B cell (primary cell): ENCODE measurements around the gene CHST14. TPM values are rescaled to one million over a fixed set of nuclear protein-coding genes. Genes with fewer than 3 reads are reported as not detected.

Source experiments
- ATAC-seq: fragments of 200-7000 bp; cut with Tn5 transposase; one replicate; pipeline ENCODE4 v1.10.0; 2021; ENCODE audit warnings: low read depth, mild to moderate bottlenecking, moderate number of reproducible peaks, moderate library complexity
- CTCF ChIA-PET: fragments of 350-600 bp; sonication (Branson Sonifier 250); formaldehyde crosslinking; loops from one replicate; lab custom pipeline; 2021; ENCODE audit warnings: antibody characterized with exemption, inconsistent platforms; lab: Charles Lee
- POLR2A ChIA-PET: fragments of 350-600 bp; sonication (Branson Sonifier 250); formaldehyde crosslinking; loops from one replicate; lab custom pipeline; 2021; ENCODE audit warnings: antibody characterized with exemption; lab: Charles Lee
- DNase-seq: peaks from one replicate; pipeline ENCODE4 v3.0.0; 2013
- H2AFZ ChIP-seq: 2 replicates; pipeline ENCODE4 v1.6.1; 2012; ENCODE audit warnings: mild to moderate bottlenecking, low read depth, low read length; ENCODE audit not compliant: insufficient read depth, poor library complexity, severe bottlenecking
- H3K27ac ChIP-seq, 2 donors: 1 replicate in 1 of 2; 2 replicates in 1 of 2; pipeline ENCODE4 v1.5.1; 2012 to 2013; ENCODE audit warnings: low read length in 2 of 2, mild to moderate bottlenecking in 2 of 2, moderate library complexity in 1 of 2
- H3K27me3 ChIP-seq, 4 experiments: fragments of 200-600 bp in 1 of 4; sonication (generic) in 1 of 4; replicated peaks in 1 of 4; 1 replicate in 2 of 4; 2 replicates in 2 of 4; pipeline versions ENCODE4 v1.6.1 to v1.7.0; 2013 to 2016; ENCODE audit warnings: low read length in 3 of 4, mild to moderate bottlenecking in 2 of 4, mixed read lengths in 1 of 4, moderate library complexity in 1 of 4; ENCODE audit not compliant: insufficient read depth in 4 of 4, control insufficient read depth in 3 of 4; ENCODE audit errors: control extremely low read depth in 1 of 4
- H3K36me3 ChIP-seq, 2 experiments: replicated peaks in 1 of 2; 1 replicate in 1 of 2; 2 replicates in 1 of 2; pipeline versions ENCODE4 v1.6.1 to v1.7.1; 2013; ENCODE audit warnings: low read length in 1 of 2; ENCODE audit not compliant: insufficient read depth in 2 of 2, control insufficient read depth in 1 of 2; ENCODE audit errors: control extremely low read depth in 1 of 2, extremely low read depth in 1 of 2
- H3K4me1 ChIP-seq, 2 donors: fragments of 200-600 bp in 1 of 2; sonication (generic) in 1 of 2; 1 replicate in 1 of 2; 2 replicates in 1 of 2; pipeline versions ENCODE4 v1.5.1 to v1.6.1; 2013 to 2017; ENCODE audit warnings: low read length in 2 of 2; ENCODE audit not compliant: control insufficient read depth in 2 of 2, insufficient read depth in 2 of 2
- H3K4me2 ChIP-seq: replicated peaks from 2 replicates; pipeline ENCODE3; 2012; ENCODE audit warnings: mild to moderate bottlenecking, low read depth, low read length; ENCODE audit not compliant: poor library complexity, severe bottlenecking
- H3K4me3 ChIP-seq, 5 experiments: fragments of 200-600 bp in 1 of 5; sonication (generic) in 1 of 5; 1 replicate in 3 of 5; 2 replicates in 2 of 5; pipeline versions ENCODE4 v1.5.1 to v1.7.0; 2011 to 2016; ENCODE audit warnings: low read length in 4 of 5, mild to moderate bottlenecking in 4 of 5, low read depth in 2 of 5, control low read depth in 1 of 5, moderate library complexity in 1 of 5; ENCODE audit not compliant: insufficient read depth in 1 of 5; ENCODE audit errors: control extremely low read depth in 1 of 5, extremely low read depth in 1 of 5
- H3K79me2 ChIP-seq: fragments of 200-600 bp; sonication (generic); one replicate; pipeline ENCODE4 v1.6.0; 2016; ENCODE audit warnings: low read length; ENCODE audit not compliant: control insufficient read depth, insufficient read depth
- H3K9ac ChIP-seq: fragments of 200-600 bp; sonication (generic); 2 replicates; pipeline ENCODE4 v1.6.1; 2017; ENCODE audit warnings: mild to moderate bottlenecking, low read length, moderate library complexity
- H3K9me3 ChIP-seq, 3 donors: one replicate each; pipeline versions ENCODE4 v1.6.1 to v1.7.1; 2013; ENCODE audit warnings: low read length in 2 of 3; ENCODE audit not compliant: control insufficient read depth in 2 of 3, insufficient read depth in 1 of 3; ENCODE audit errors: control extremely low read depth in 1 of 3
- H4K20me1 ChIP-seq: 2 replicates; pipeline ENCODE4 v1.6.0; 2012; ENCODE audit warnings: mild to moderate bottlenecking, low read length; ENCODE audit not compliant: insufficient read depth, control insufficient read depth, poor library complexity, severe bottlenecking
- H3K27ac Mint-ChIP-seq: one replicate; pipeline ENCODE4 v1.8.0; 2021; ENCODE audit warnings: mixed read lengths
- H3K27me3 Mint-ChIP-seq: one replicate; pipeline ENCODE4 v1.8.0; 2021; ENCODE audit warnings: mixed read lengths
- H3K4me1 Mint-ChIP-seq: one replicate; pipeline ENCODE4 v1.8.0; 2021; ENCODE audit warnings: mixed read lengths
- H3K4me3 Mint-ChIP-seq: one replicate; pipeline ENCODE4 v1.8.0; 2021; ENCODE audit warnings: mixed read lengths
- H3K9me3 Mint-ChIP-seq: one replicate; pipeline ENCODE4 v1.8.0; 2022; ENCODE audit warnings: mixed read lengths; ENCODE audit not compliant: insufficient read depth
- EZH2 ChIP-seq: IDR thresholded peaks from 2 replicates; pipeline ENCODE4 v1.6.1; 2012; ENCODE audit warnings: borderline replicate concordance, low read depth, mild to moderate bottlenecking, moderate library complexity, low read length; ENCODE audit not compliant: insufficient read depth, poor library complexity, severe bottlenecking
- WGBS: methylation state at CpG from one replicate; pipeline ENCODE4 v1.1.5; 2013; ENCODE audit warnings: missing lambda C conversion rate; ENCODE audit not compliant: insufficient coverage; 5-methylcytosine and 5-hydroxymethylcytosine counted together
- intact Hi-C: fragments of 100-400 bp; cut with micrococcal nuclease; formaldehyde crosslinking; loops from one replicate; pipeline ENCODE4 v1.10.0; 2022
- polyA plus RNA-seq: library from polyadenylated mRNA; depleted of rRNA; stranded (reverse); fragments of >200 nt; gene quantifications from 2 replicates; pipeline ENCODE4 v1.2.3, GENCODE V29; 2012
- total RNA-seq, 2 donors: library from RNA; stranded (reverse); fragments of 120-200 nt in 1 of 2; gene quantifications; 1 replicate in 1 of 2; 2 replicates in 1 of 2; pipeline versions ENCODE4 v1.2.3 to v1.2.4, GENCODE V29; 2013 to 2022
- TF ChIP-seq, protein P1 (sequence below): fragments of 200-600 bp; IDR thresholded peaks from one replicate; pipeline ENCODE4 v1.8.0; 2022; ENCODE audit warnings: antibody characterized with exemption, mild to moderate bottlenecking

CHST14 gene
- total and polyA plus RNA-seq, 2 donors (not counting 1 experiment from before 2014, with no cell fraction given): 5.7 to 16.7 TPM

DNA sequence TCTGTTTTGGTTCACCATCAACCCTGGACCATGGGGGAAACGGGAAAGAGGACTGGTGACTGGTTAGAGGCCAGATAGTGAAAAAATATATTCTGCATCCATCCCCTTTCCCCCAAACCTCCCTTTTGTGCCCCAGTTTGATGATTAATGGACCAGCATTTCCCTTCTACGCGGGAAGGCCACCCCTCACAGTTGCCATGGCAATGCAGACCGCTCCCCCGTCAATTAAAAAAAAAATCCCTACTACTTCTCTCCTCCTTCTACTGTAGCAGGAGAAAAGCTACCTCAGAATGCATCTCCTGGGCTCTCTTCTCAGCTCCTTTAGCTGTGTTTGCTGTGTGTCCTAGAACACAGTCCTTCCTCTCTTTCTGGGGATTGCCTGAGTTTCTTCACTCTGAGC is 26.0 kb upstream of the CHST14 start:
- Histone ChIP-seq H2AFZ (no peak overlapping the region), H3K27ac (no peak overlapping the region), H3K4me1 (peaks cover 14 to 19% of the 10 kb centered on the region in 2 donors), H3K79me2 (peaks cover 80% of the 10 kb centered on the region), H3K27me3 (no peaks in the 10 kb centered on the region), H3K4me3 (no peak overlapping the region), H3K9me3 (no peaks in the 10 kb centered on the region), H3K9ac (no peak overlapping the region), H4K20me1 (peaks cover 73% of the 10 kb centered on the region), H3K36me3 (peaks cover 0 to 4% of the 10 kb centered on the region in 2 experiments), H3K4me2 (no peak overlapping the region)
- H3K27me3 Mint-ChIP-seq: no peaks in the 10 kb centered on the region
- DNase-seq (no peak), ATAC-seq (no peak)
- no peak for TF ChIP-seq EZH2
- TF ChIP-seq, protein P1, sequence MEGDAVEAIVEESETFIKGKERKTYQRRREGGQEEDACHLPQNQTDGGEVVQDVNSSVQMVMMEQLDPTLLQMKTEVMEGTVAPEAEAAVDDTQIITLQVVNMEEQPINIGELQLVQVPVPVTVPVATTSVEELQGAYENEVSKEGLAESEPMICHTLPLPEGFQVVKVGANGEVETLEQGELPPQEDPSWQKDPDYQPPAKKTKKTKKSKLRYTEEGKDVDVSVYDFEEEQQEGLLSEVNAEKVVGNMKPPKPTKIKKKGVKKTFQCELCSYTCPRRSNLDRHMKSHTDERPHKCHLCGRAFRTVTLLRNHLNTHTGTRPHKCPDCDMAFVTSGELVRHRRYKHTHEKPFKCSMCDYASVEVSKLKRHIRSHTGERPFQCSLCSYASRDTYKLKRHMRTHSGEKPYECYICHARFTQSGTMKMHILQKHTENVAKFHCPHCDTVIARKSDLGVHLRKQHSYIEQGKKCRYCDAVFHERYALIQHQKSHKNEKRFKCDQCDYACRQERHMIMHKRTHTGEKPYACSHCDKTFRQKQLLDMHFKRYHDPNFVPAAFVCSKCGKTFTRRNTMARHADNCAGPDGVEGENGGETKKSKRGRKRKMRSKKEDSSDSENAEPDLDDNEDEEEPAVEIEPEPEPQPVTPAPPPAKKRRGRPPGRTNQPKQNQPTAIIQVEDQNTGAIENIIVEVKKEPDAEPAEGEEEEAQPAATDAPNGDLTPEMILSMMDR: no peak
- WGBS: 71% methylated on average over 3 of the region's 5 CpGs
- CTCF ChIA-PET: interaction anchor here (1.0 kb wide), 1 partner anchor 12 kb away, joined by 3 read pairs; no protein-coding TSS in a partner anchor
- peaks cover 43% of the 10 kb centered on the region for H3K4me1 Mint-ChIP-seq
- intact Hi-C loops: loop anchor here (5.0 kb wide), 4 partner anchors 37 to 148 kb away; partner anchors contain the start of genes CCDC32, IVD, KNL1 and RPUSD2
- POLR2A ChIA-PET: interaction anchor here (0.6 kb wide), 2 partner anchors 91 to 136 kb away, joined by 7 read pairs; no protein-coding TSS in a partner anchor
- no peak overlapping the region for H3K27ac Mint-ChIP-seq
- H3K9me3 Mint-ChIP-seq: no peaks in the 10 kb centered on the region
- no peak overlapping the region for H3K4me3 Mint-ChIP-seq

DNA sequence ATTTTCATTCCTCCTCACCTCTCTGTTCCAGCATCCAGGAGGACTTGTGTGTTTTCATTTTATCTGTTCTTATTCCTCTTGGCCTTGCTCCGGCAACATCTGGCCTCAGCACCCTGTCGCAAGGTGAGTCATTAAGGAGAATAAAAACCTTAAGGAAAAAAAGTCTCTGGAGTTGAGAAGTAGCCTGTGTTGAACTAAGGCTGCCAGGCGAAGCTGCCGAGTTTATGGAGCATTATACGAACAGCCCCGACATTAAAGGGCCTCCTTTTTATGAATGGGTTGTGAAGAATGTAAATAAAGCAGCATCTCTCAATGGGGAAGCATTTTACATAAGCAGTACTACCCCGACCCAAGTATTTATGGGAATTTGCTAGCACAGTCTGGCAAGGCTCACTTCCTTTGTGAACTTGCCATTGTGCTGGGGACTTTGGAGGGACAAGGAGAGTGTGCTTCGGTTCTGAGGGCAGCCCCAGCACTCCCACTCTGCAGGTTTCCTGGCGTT is 25.3 kb upstream of the CHST14 start:
- Histone ChIP-seq H3K4me3 (no peak overlapping the region), H3K4me1 (peaks cover 8 to 12% of the 10 kb centered on the region in 2 donors), H3K9me3 (no peaks in the 10 kb centered on the region), H3K4me2 (no peak overlapping the region), H3K27me3 (no peaks in the 10 kb centered on the region), H3K27ac (no peak overlapping the region), H4K20me1 (peaks cover 80% of the 10 kb centered on the region), H3K9ac (no peak overlapping the region), H2AFZ (no peak overlapping the region), H3K36me3 (peaks cover 0 to 4% of the 10 kb centered on the region in 2 experiments), H3K79me2 (peaks cover 87% of the 10 kb centered on the region)
- Mint-ChIP-seq H3K9me3 (no peaks in the 10 kb centered on the region), H3K27me3 (no peaks in the 10 kb centered on the region), H3K4me1 (peaks cover 44% of the 10 kb centered on the region), H3K4me3 (no peak overlapping the region), H3K27ac (no peak overlapping the region)
- intact Hi-C loops: no loop called here
- 92% methylated on average over 6 of the region's 9 CpGs for WGBS
- ChIA-PET CTCF (interaction anchor here (1.0 kb wide), 1 partner anchor 11 kb away, joined by 3 read pairs; no protein-coding TSS in a partner anchor), POLR2A (no interaction called here)
- no peak for ATAC-seq
- TF ChIP-seq, protein P1: no peak
- TF ChIP-seq EZH2: no peak
- no peak for DNase-seq
